Calu3 (cell line): ENCODE results near the gene BCL2L14. TPM values are rescaled to one million over a fixed set of nuclear protein-coding genes. Genes with fewer than 3 reads are reported as not detected.

Experiments used
- BruUV-seq: library from RNA; stranded (reverse); fragments of 400-500 nt; replicated peaks from 2 replicates; lab custom pipeline; 2021; lab: Mats Ljungman, UMichigan
- CTCF ChIA-PET: fragments of 300-600 bp; sonication (Branson Sonifier 250); formaldehyde crosslinking; loops from one replicate; lab custom pipeline; 2022; ENCODE audit warnings: antibody characterized with exemption; lab: Charles Lee
- DNase-seq: peaks from one replicate; pipeline ENCODE4 v3.0.0; 2022
- H3K27ac Mint-ChIP-seq: one replicate; pipeline ENCODE4 v1.8.0; 2022; ENCODE audit warnings: mixed read lengths; ENCODE audit not compliant: unreplicated experiment
- H3K27me3 Mint-ChIP-seq: one replicate; pipeline ENCODE4 v1.8.0; 2022; ENCODE audit warnings: mixed read lengths; ENCODE audit not compliant: unreplicated experiment
- H3K36me3 Mint-ChIP-seq: one replicate; pipeline ENCODE4 v1.8.0; 2022; ENCODE audit warnings: mild to moderate bottlenecking, moderate library complexity, mixed read lengths; ENCODE audit not compliant: insufficient read depth, unreplicated experiment
- H3K4me1 Mint-ChIP-seq: one replicate; pipeline ENCODE4 v1.8.0; 2022; ENCODE audit warnings: mild to moderate bottlenecking, low read depth, mixed read lengths; ENCODE audit not compliant: unreplicated experiment
- H3K4me3 Mint-ChIP-seq: one replicate; pipeline ENCODE4 v1.8.0; 2022; ENCODE audit warnings: mild to moderate bottlenecking, low read depth, moderate library complexity, mixed read lengths; ENCODE audit not compliant: unreplicated experiment
- H3K9me3 Mint-ChIP-seq: one replicate; pipeline ENCODE4 v1.8.0; 2022; ENCODE audit warnings: low read depth, mixed read lengths; ENCODE audit not compliant: unreplicated experiment
- intact Hi-C: fragments of 100-400 bp; cut with micrococcal nuclease; formaldehyde crosslinking; loops from one replicate; pipeline ENCODE4 v1.10.0; 2022; ENCODE audit not compliant: unreplicated experiment
- total RNA-seq: library from RNA; stranded (reverse); gene quantifications from 2 replicates; pipeline ENCODE4 v1.2.3, GENCODE V29; 2022
- TF ChIP-seq, protein P1 (sequence below): fragments of 200-600 bp; IDR thresholded peaks from one replicate; pipeline ENCODE4 v1.8.0; 2022; ENCODE audit warnings: antibody characterized with exemption; ENCODE audit not compliant: unreplicated experiment

BCL2L14 gene
- total RNA-seq, 1 experiment from 2014 or later: 5.5 TPM

DNA sequence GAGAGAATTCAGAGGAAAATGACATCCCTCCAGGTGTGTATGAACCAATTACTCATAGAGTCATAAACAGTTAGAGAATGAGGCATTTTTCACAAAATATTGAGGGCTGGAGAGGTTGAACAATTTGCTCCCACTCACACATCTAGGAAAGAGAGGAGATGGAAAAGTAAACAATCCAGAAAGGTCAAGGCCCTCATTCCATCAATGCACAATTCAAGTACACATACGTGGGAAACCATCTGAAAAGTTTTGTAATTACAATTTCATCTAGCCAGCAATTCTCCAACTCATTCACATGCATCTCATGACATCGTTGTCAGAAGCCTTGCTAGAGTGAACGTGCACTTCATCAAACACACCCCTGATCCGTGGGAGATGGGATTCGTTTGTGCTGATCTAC, 15.7 kb upstream of the BCL2L14 start:
- BruUV-seq: no TSS peak
- Mint-ChIP-seq H3K27ac (no peak overlapping the region), H3K4me1 (no peaks in the 10 kb centered on the region), H3K36me3 (no peaks in the 10 kb centered on the region), H3K9me3 (no peaks in the 10 kb centered on the region), H3K27me3 (peaks cover 16% of the 10 kb centered on the region), H3K4me3 (no peak overlapping the region)
- no peak for DNase-seq
- intact Hi-C loops: no loop called here
- TF ChIP-seq, protein P1, sequence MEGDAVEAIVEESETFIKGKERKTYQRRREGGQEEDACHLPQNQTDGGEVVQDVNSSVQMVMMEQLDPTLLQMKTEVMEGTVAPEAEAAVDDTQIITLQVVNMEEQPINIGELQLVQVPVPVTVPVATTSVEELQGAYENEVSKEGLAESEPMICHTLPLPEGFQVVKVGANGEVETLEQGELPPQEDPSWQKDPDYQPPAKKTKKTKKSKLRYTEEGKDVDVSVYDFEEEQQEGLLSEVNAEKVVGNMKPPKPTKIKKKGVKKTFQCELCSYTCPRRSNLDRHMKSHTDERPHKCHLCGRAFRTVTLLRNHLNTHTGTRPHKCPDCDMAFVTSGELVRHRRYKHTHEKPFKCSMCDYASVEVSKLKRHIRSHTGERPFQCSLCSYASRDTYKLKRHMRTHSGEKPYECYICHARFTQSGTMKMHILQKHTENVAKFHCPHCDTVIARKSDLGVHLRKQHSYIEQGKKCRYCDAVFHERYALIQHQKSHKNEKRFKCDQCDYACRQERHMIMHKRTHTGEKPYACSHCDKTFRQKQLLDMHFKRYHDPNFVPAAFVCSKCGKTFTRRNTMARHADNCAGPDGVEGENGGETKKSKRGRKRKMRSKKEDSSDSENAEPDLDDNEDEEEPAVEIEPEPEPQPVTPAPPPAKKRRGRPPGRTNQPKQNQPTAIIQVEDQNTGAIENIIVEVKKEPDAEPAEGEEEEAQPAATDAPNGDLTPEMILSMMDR: no peak
- CTCF ChIA-PET: no interaction called here

GRCh38 chr12:12056951-12057350, 13.8 kb upstream of the BCL2L14 start:
- CTCF ChIA-PET: no interaction called here
- TF ChIP-seq, protein P1: no peak
- Mint-ChIP-seq H3K27me3 (peaks cover 19% of the 10 kb centered on the region), H3K4me3 (no peak overlapping the region), H3K36me3 (no peaks in the 10 kb centered on the region), H3K4me1 (no peaks in the 10 kb centered on the region), H3K27ac (no peak overlapping the region), H3K9me3 (no peaks in the 10 kb centered on the region)
- no TSS peak for BruUV-seq
- intact Hi-C loops: no loop called here
- no peak for DNase-seq

DNA sequence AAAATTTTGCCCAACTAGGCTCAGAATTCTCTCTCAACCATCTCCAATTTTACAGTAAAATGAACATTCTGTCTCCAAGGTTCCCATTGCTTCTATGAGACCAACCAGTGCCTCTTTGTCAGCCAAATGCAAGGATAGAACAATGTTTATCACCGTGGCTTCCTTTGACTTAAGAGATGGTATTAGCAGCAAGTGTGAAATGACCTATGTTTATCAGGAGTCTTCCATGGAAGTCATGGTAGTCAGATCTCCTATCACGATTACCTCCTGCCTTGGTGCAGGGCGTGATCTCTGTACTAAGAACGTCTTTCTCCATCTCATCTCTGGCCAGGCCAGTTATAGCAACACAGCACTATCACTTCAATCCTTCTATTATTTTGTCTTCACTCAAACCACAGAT, 6.1 kb upstream of the BCL2L14 start:
- no peaks in the 10 kb centered on the region for H3K4me1 Mint-ChIP-seq
- no peak for DNase-seq
- H3K27ac Mint-ChIP-seq: no peak overlapping the region
- H3K4me3 Mint-ChIP-seq: no peak overlapping the region
- peaks cover 7% of the 10 kb centered on the region for H3K27me3 Mint-ChIP-seq
- BruUV-seq: no TSS peak
- CTCF ChIA-PET: no interaction called here
- TF ChIP-seq, protein P1: no peak
- H3K36me3 Mint-ChIP-seq: no peaks in the 10 kb centered on the region
- H3K9me3 Mint-ChIP-seq: no peaks in the 10 kb centered on the region
- intact Hi-C loops: no loop called here

GRCh38 chr12:12068751-12069150, 2.0 kb upstream of the BCL2L14 start:
- H3K9me3 Mint-ChIP-seq: no peaks in the 10 kb centered on the region
- H3K27me3 Mint-ChIP-seq: no peaks in the 10 kb centered on the region
- TF ChIP-seq, protein P1: no peak
- CTCF ChIA-PET: no interaction called here
- BruUV-seq: no TSS peak
- DNase-seq: no peak
- H3K4me3 Mint-ChIP-seq: no peak overlapping the region
- no peak overlapping the region for H3K27ac Mint-ChIP-seq
- H3K36me3 Mint-ChIP-seq: peaks cover 14% of the 10 kb centered on the region
- peaks cover 36% of the 10 kb centered on the region for H3K4me1 Mint-ChIP-seq
- intact Hi-C loops: no loop called here
